HepG2 (cell line): Measurements from ENCODE around the gene LONP1. TPM values are rescaled to one million over a fixed set of nuclear protein-coding genes. Genes with fewer than 3 reads are reported as not detected.
A peak's percentile ranks its signal among the peaks of the same experiment; 100 is the strongest.

ENCODE experiments used
- CEBPZ ChIP-seq: IDR thresholded peaks from 2 replicates; pipeline ENCODE4 v1.6.1; 2012; ENCODE audit warnings: low read length, improper control_type of control experiment
- CENPBD1 ChIP-seq: sonication (generic); formaldehyde crosslinking; IDR thresholded peaks from 2 replicates; pipeline ENCODE4 v1.8.0; 2022; ENCODE audit warnings: missing genetic modification reagents, low read depth, mild to moderate bottlenecking, borderline replicate concordance
- FOXO4 ChIP-seq: sonication (generic); formaldehyde crosslinking; conservative IDR thresholded peaks from 2 replicates; pipeline ENCODE4 v1.8.1; 2023; ENCODE audit warnings: missing genetic modification reagents
- HDAC6 ChIP-seq: fragments of 200-600 bp; sonication (generic); IDR thresholded peaks from 2 replicates; pipeline ENCODE4 v1.7.0; 2017; ENCODE audit warnings: mild to moderate bottlenecking, antibody characterized with exemption, low read length, low read depth
- HMGXB3 ChIP-seq: sonication (generic); formaldehyde crosslinking; IDR thresholded peaks from 2 replicates; pipeline ENCODE4 v1.4.0; 2020; ENCODE audit warnings: missing genetic modification reagents, borderline replicate concordance
- MXI1 ChIP-seq: IDR thresholded peaks from 3 replicates; pipeline ENCODE4 v1.6.1; 2012; ENCODE audit warnings: low read depth, low read length, inconsistent platforms, borderline replicate concordance
- PCBP1 ChIP-seq: fragments of 200-400 bp; formaldehyde crosslinking; IDR thresholded peaks from 2 replicates; pipeline ENCODE4 v1.6.1; 2017; ENCODE audit warnings: mild to moderate bottlenecking, low read depth, low read length, borderline replicate concordance
- PRDM4 ChIP-seq: sonication (generic); formaldehyde crosslinking; IDR thresholded peaks from 2 replicates; pipeline ENCODE4 v1.9.0; 2021; ENCODE audit warnings: missing genetic modification reagents, borderline replicate concordance
- TFDP1 ChIP-seq: IDR thresholded peaks from 2 replicates; pipeline ENCODE4 v1.6.1; 2016; ENCODE audit warnings: missing compliant biosample characterization, missing genetic modification reagents, borderline replicate concordance
- ZIK1 ChIP-seq: sonication (generic); formaldehyde crosslinking; IDR thresholded peaks from 2 replicates; pipeline ENCODE4 v1.5.0; 2020; ENCODE audit warnings: mild to moderate bottlenecking, low read depth, missing genetic modification reagents, borderline replicate concordance
- ZNF138 ChIP-seq: sonication (generic); formaldehyde crosslinking; IDR thresholded peaks from 2 replicates; pipeline ENCODE4 v1.5.0; 2020; ENCODE audit warnings: mild to moderate bottlenecking, low read depth, missing genetic modification reagents
- ZNF558 ChIP-seq: sonication (generic); formaldehyde crosslinking; IDR thresholded peaks from 2 replicates; pipeline ENCODE4 v1.9.0; 2022; ENCODE audit warnings: mild to moderate bottlenecking, missing genetic modification reagents, borderline replicate concordance
- ZNF879 ChIP-seq: sonication (generic); formaldehyde crosslinking; IDR thresholded peaks from 2 replicates; pipeline ENCODE4 v1.8.1; 2023; ENCODE audit warnings: missing genetic modification reagents
- polyA plus RNA-seq, 8 experiments: library from polyadenylated mRNA; depleted of rRNA in 3 of 8; stranded (reverse) in 7 of 8; unstranded in 1 of 8; fragments of >200 nt; fragmentation: Illumina TruSeq in 4 of 8; extraction: Trizol in 4 of 8; gene quantifications; 2 replicates each; pipeline versions ENCODE4 v1.2.1 to v1.2.3, GENCODE V29; 2011 to 2016; ENCODE audit warnings: low read depth in 4 of 8, missing spikeins in 1 of 8, mixed read lengths in 1 of 8; ENCODE audit not compliant: insufficient read depth in 1 of 8
- total RNA-seq, 5 experiments: library from RNA; depleted of rRNA; stranded (reverse); fragments of >200 nt; fragmentation: Illumina TruSeq; extraction: Trizol; gene quantifications; 2 replicates each; pipeline ENCODE4 v1.2.3, GENCODE V29; 2016; ENCODE audit warnings: low read depth in 1 of 5

Gene LONP1
- total and polyA plus RNA-seq, 2 of the 13 experiments (the other 11 are each of a cell fraction or from before 2014, with no cell fraction given) = 59.5 to 76.8 TPM

GRCh38 chr19:5690125-5690954, 29.6 kb downstream of the LONP1 start, which contains the start of gene RPL36 (continued):
- TF ChIP-seq CEBPZ (no peak), ZIK1 (peak; percentile 89), ZNF558 (CRISPR knock-in tag) (no peak), FOXO4 (CRISPR knock-in tag) (0 out of 2 replicates have a peak, but pooled peaks have one; percentile 40), MXI1 (peak; percentile 80; the same call in 2 of the 3 replicates), PRDM4 (CRISPR knock-in tag) (no peak), CENPBD1 (CRISPR knock-in tag) (no peak), ZNF879 (CRISPR knock-in tag) (peak; percentile 34; the same call in 1 of the 2 replicates), HMGXB3 (CRISPR knock-in tag) (no peak; the same call in 1 of the 2 replicates), PCBP1 (peak; percentile 77; the same call in 1 of the 2 replicates), HDAC6 (no peak), ZNF138 (CRISPR knock-in tag) (0 out of 2 replicates have a peak, but pooled peaks have one; percentile 37), TFDP1 (CRISPR knock-in tag) (peak; percentile 61; the same call in 1 of the 2 replicates)
